Omental fat pad (tissue), 4 donors: ENCODE data around the gene PRDM16. TPM values are rescaled to one million over a fixed set of nuclear protein-coding genes. Genes with fewer than 3 reads are reported as not detected.

ENCODE experiments used
- ATAC-seq: fragments of 150-250 bp; one replicate; pipeline ENCODE4 v1.9.1; 2016; ENCODE audit warnings: mild to moderate bottlenecking, moderate library complexity; ENCODE audit not compliant: low FRiP score
- DNase-seq: peaks from one replicate; pipeline ENCODE4 v3.0.0-alpha.2; 2019; ENCODE audit warnings: low spot score
- total RNA-seq, 4 donors: library from RNA; depleted of rRNA; stranded (reverse); fragments of >200 nt; gene quantifications; one replicate each; pipeline ENCODE4 v1.1.0, GENCODE V29; 2016
- TF ChIP-seq, protein P1 (sequence below), 3 donors: fragments of 450-650 bp; IDR thresholded peaks; one replicate each; pipeline ENCODE4 v1.5.1; 2016 to 2017; ENCODE audit warnings: antibody characterized with exemption in 3 of 3, mild to moderate bottlenecking in 3 of 3, moderate library complexity in 2 of 3

The PRDM16 gene
- total RNA-seq, 4 donors from 2014 or later = 0.19 to 3.8 (median 1.8) TPM

DNA sequence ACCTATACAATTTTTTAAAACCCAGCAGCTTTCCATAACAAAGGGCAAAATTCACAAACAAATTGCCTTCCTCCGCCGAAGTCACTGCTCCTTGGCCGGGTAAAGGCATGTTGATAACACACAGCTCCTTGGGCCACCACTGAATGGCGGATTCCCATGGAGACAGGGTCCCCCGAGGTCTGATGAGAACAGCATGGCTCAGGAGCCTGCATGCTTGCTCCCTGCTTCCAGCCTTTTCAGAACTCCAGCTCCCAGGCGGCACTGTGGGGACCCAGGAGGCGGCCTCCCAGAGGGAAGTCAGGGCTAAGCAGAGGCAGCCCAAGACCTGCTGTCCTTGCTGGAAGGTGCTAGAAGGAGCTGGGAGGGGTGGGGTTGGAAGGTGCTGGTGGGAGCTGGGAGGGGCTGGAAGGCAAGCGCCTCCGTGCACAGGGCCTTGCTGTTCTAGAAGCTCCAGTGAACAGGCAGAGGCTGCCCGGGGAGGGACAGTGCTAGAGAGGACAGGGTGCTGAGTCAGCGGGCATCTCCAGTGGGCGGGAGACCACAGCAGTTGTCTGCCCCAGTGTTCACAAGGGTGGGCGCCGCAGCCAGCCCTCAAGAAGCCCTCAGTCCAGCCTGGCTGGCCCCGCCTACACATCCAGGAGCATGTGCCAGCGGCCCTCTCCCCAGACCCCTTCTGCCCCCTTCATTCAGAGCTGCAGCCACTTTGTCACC is 35.1 kb downstream of the PRDM16 start:
- DNase-seq = no peak
- ATAC-seq = no peak
- TF ChIP-seq, protein P1, sequence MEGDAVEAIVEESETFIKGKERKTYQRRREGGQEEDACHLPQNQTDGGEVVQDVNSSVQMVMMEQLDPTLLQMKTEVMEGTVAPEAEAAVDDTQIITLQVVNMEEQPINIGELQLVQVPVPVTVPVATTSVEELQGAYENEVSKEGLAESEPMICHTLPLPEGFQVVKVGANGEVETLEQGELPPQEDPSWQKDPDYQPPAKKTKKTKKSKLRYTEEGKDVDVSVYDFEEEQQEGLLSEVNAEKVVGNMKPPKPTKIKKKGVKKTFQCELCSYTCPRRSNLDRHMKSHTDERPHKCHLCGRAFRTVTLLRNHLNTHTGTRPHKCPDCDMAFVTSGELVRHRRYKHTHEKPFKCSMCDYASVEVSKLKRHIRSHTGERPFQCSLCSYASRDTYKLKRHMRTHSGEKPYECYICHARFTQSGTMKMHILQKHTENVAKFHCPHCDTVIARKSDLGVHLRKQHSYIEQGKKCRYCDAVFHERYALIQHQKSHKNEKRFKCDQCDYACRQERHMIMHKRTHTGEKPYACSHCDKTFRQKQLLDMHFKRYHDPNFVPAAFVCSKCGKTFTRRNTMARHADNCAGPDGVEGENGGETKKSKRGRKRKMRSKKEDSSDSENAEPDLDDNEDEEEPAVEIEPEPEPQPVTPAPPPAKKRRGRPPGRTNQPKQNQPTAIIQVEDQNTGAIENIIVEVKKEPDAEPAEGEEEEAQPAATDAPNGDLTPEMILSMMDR (IDR thresholded peaks at IDR 0.05) = no peak

DNA sequence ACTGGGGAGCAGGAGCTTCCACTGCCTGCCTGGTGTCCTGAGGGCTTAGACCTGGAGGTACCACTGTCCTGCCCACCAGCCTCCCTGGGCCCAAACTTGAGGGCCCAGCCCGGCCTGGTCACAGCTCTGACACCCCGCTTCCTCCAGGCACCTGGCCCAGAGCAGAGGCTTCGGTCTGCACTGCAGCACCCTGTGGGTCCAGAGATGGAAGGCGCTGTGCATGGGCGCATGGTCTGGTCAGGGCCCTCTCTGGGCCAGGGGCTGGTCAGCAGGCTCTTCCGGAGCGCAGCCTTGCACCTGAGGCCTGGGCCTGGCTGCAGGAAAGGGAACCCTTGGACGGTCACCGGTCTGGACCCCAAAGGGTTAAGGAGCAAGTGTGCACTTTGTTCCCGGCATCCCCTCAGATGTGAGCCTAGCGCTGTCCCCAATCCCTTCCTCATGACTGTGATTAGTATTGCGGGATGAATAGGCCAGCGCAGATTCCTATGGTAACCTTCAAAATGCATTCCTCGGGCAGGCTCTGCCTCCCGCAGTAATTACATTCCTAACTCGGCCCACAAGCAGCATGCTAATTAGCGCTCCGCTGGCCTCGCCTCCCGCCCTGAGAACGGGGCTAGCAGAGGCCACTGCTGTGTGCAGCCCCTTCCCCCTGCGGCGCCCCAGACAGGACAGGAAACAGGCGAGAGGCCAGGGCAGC is 36.3 kb downstream of the PRDM16 start:
- ATAC-seq = no peak
- TF ChIP-seq, protein P1 (IDR thresholded peaks at IDR 0.05) = no peak
- DNase-seq = no peak

GRCh38 chr1:3106216-3106615 is 37.2 kb downstream of the PRDM16 start:
- DNase-seq (no peak), ATAC-seq (peak; percentile 33)
- TF ChIP-seq, protein P1 (IDR thresholded peaks at IDR 0.05) = no peak

DNA sequence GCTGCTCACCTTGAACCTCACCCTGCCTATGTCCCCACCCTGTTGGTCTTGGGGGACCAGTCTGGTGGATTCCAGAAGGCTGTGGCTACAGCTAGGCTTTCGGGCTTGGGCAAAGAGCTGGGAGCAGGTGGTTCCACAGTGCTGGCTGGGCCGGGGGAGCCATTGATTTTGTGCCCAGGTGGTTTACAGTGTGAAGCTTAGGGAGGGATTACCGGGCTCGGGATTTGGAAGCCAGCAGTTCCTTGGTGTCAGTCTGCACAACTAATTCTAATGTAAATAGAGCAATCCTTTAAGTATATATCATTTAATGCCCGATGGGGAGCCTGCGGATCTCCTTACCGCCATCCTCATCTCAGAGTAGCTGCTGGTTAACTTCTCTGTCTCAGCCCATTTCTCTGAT is 38.2 kb downstream of the PRDM16 start:
- ATAC-seq = no peak
- TF ChIP-seq, protein P1 (IDR thresholded peaks at IDR 0.05) = no peak

DNA sequence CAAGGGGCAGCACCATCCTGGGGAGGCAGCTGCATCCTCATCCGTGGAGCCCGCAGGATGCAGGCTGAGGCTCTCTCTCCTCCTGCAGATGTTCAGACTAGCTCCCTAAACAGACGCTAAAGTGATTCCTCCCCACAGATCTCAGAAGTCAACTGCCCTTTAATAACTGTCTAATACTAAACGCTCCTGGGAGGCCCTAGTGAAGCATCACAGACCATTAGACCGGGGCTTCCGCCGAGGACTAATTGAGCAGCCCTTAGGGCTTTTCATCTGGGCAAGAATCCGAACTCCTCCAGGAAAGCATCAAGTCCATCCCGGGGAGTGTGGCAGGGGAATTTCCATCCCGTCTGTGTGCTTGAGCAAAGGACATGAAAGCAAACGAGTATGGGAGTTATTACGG is 40.4 kb downstream of the PRDM16 start:
- TF ChIP-seq, protein P1 (IDR thresholded peaks at IDR 0.05) = no peak
- DNase-seq = no peak

More for the DNA sequence above, 38.2 kb downstream of the PRDM16 start:
- no peak for DNase-seq

GRCh38 chr1:3111348-3112021 is 42.5 kb downstream of the PRDM16 start:
- ATAC-seq = no peak
- TF ChIP-seq, protein P1 (IDR thresholded peaks at IDR 0.05) = no peak
- DNase-seq = no peak

More for the DNA sequence above, 40.4 kb downstream of the PRDM16 start:
- ATAC-seq = no peak
